Activated naive CD4-positive, alpha-beta T cell treated with anti-CD3 and anti-CD28 coated beads, Interleukin-2, amount 50 U/mL, for 24 hours (primary cell): ENCODE data around the gene MRPL43.
"Not testable (repeated sequence)": the region's sequence is repeated elsewhere in the genome, so short reads cannot be mapped to it uniquely, and the experiment has no call there.

Source experiments
- H3K27ac Mint-ChIP-seq: one replicate; pipeline ENCODE4 v1.8.0; 2021; ENCODE audit warnings: mild to moderate bottlenecking, mixed read lengths
- H3K27me3 Mint-ChIP-seq: one replicate; pipeline ENCODE4 v1.8.0; 2021; ENCODE audit warnings: mixed read lengths
- H3K36me3 Mint-ChIP-seq: one replicate; pipeline ENCODE4 v1.8.0; 2021; ENCODE audit warnings: mixed read lengths
- H3K4me1 Mint-ChIP-seq: one replicate; pipeline ENCODE4 v1.8.0; 2021; ENCODE audit warnings: mixed read lengths
- H3K4me3 Mint-ChIP-seq: one replicate; pipeline ENCODE4 v1.8.0; 2021; ENCODE audit warnings: mild to moderate bottlenecking, mixed read lengths
- H3K9me3 Mint-ChIP-seq: one replicate; pipeline ENCODE4 v1.8.0; 2021; ENCODE audit warnings: mixed read lengths

MRPL43 gene

GRCh38 chr10:100982916-100983830 lies 4.1 kb downstream of the MRPL43 start:
- no peak overlapping the region for H3K4me3 Mint-ChIP-seq
- no peaks in the 10 kb centered on the region for H3K9me3 Mint-ChIP-seq
- H3K4me1 Mint-ChIP-seq, result peaks cover 22% of the 10 kb centered on the region
- H3K36me3 Mint-ChIP-seq, result peaks cover 8% of the 10 kb centered on the region
- no peaks in the 10 kb centered on the region for H3K27me3 Mint-ChIP-seq
- no peak overlapping the region for H3K27ac Mint-ChIP-seq

- Mint-ChIP-seq H3K4me3 (no peak overlapping the region), H3K9me3 (no peaks in the 10 kb centered on the region), H3K36me3 (no peaks in the 10 kb centered on the region), H3K4me1 (peaks cover 10% of the 10 kb centered on the region), H3K27ac (no peak overlapping the region), H3K27me3 (no peaks in the 10 kb centered on the region)
Observed at GRCh38 chr10:100981178-100981772, 6.0 kb downstream of the MRPL43 start.

- H3K27ac Mint-ChIP-seq, result no peak overlapping the region
Observed at GRCh38 chr10:100980711-100981110, 6.6 kb downstream of the MRPL43 start.

GRCh38 chr10:100980311-100980710 lies 7.0 kb downstream of the MRPL43 start:
- no peaks in the 10 kb centered on the region for H3K9me3 Mint-ChIP-seq
- peaks cover under 1% of the 10 kb centered on the region for H3K4me1 Mint-ChIP-seq
- no peak overlapping the region for H3K4me3 Mint-ChIP-seq
- no peaks in the 10 kb centered on the region for H3K36me3 Mint-ChIP-seq
- no peak overlapping the region for H3K27ac Mint-ChIP-seq
- no peaks in the 10 kb centered on the region for H3K27me3 Mint-ChIP-seq

More at GRCh38 chr10:100980711-100981110, 6.6 kb downstream of the MRPL43 start:
- H3K36me3 Mint-ChIP-seq, result no peaks in the 10 kb centered on the region
- no peak overlapping the region for H3K4me3 Mint-ChIP-seq
- H3K9me3 Mint-ChIP-seq, result no peaks in the 10 kb centered on the region
- H3K4me1 Mint-ChIP-seq, result peaks cover 5% of the 10 kb centered on the region
- no peaks in the 10 kb centered on the region for H3K27me3 Mint-ChIP-seq

- H3K4me3 Mint-ChIP-seq, result no peak overlapping the region
- H3K27me3 Mint-ChIP-seq, result no peaks in the 10 kb centered on the region
- no peak overlapping the region for H3K27ac Mint-ChIP-seq
- H3K9me3 Mint-ChIP-seq, result no peaks in the 10 kb centered on the region
- no peaks in the 10 kb centered on the region for H3K36me3 Mint-ChIP-seq
- H3K4me1 Mint-ChIP-seq, result no peaks in the 10 kb centered on the region
Observed at GRCh38 chr10:100979791-100980272, 7.5 kb downstream of the MRPL43 start.

DNA sequence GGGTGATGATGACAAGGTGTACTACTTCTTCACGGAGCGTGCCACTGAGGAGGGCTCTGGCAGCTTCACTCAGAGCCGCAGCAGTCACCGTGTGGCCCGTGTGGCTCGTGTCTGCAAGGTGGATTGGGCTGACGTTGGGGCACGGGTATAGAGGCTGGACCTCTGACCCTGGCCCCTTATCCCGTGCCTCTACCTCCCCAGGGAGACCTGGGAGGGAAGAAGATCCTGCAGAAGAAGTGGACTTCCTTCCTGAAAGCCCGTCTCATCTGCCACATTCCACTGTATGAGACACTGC lies 8.4 kb downstream of the MRPL43 start:
- Mint-ChIP-seq H3K27me3 (no peaks in the 10 kb centered on the region), H3K27ac (no peak overlapping the region), H3K9me3 (no peaks in the 10 kb centered on the region), H3K36me3 (no peaks in the 10 kb centered on the region), H3K4me1 (no peaks in the 10 kb centered on the region), H3K4me3 (no peak overlapping the region)

DNA sequence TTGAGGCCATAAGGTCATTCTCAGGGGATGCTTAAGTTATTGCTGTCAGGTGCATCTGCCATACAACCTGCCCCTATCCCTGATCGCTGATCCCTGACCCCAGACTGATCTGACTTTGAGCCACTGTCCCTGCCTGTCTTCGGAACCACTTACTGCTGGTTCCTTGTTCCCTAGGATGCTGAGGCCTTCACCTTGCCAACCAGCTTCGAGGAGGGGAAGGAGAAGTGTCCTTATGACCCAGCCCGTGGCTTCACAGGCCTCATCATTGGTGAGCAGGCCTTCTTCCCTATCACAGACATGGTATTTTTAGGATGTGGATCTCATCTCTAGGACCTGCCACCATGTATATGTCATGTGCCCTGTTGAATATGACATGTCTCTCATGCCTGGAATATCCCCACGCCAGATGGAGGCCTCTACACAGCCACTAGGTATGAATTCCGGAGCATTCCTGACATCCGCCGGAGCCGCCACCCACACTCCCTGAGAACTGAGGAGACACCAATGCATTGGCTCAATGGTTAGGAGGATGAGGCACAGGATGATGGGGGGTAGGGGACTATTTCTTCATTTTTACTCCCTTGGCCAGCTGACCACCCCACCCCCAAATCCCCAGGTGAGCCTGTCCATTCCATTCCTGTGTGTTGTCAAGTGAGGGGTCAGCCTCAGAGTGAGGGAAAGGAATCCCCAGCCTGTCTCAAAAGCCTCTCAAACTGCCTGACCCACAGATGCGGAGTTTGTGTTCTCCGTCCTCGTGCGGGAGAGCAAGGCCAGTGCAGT lies 9.0 kb downstream of the MRPL43 start:
- H3K27me3 Mint-ChIP-seq, result no peaks in the 10 kb centered on the region
- no peaks in the 10 kb centered on the region for H3K9me3 Mint-ChIP-seq
- H3K27ac Mint-ChIP-seq, result no peak overlapping the region
- H3K4me1 Mint-ChIP-seq, result no peaks in the 10 kb centered on the region
- no peak overlapping the region for H3K4me3 Mint-ChIP-seq
- H3K36me3 Mint-ChIP-seq, result no peaks in the 10 kb centered on the region

- H3K27ac Mint-ChIP-seq, result no peak overlapping the region
- H3K36me3 Mint-ChIP-seq, result no peaks in the 10 kb centered on the region
- H3K9me3 Mint-ChIP-seq, result no peaks in the 10 kb centered on the region
- H3K27me3 Mint-ChIP-seq, result no peaks in the 10 kb centered on the region
- no peaks in the 10 kb centered on the region for H3K4me1 Mint-ChIP-seq
- no peak overlapping the region for H3K4me3 Mint-ChIP-seq
Observed at GRCh38 chr10:100977436-100977835, 9.9 kb downstream of the MRPL43 start.

DNA sequence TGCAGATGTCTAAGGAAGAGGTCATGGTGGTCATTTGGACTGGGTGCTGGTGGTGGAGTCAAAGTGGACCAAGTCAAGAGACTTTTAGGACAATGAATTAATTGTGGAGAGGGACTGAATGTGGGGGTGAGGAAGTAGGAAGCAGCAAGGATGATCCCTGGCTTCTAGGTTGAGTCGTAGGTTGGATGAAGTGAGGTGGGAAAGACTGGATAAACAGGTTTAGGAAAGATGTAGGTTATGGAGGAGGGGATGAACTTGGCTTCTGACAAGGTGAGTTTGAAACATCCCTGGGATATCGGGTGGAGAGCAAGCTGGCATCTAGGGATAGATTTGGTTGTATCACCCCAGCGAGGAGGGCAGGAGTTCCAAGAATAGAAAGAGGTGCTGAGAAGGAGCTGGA lies 10.4 kb downstream of the MRPL43 start:
- Mint-ChIP-seq H3K36me3 (no peaks in the 10 kb centered on the region), H3K4me1 (no peaks in the 10 kb centered on the region), H3K27me3 (no peaks in the 10 kb centered on the region), H3K9me3 (no peaks in the 10 kb centered on the region), H3K4me3 (no peak overlapping the region), H3K27ac (no peak overlapping the region)

- H3K9me3 Mint-ChIP-seq, H3K27ac Mint-ChIP-seq, H3K27me3 Mint-ChIP-seq, H3K4me1 Mint-ChIP-seq, H3K4me3 Mint-ChIP-seq, H3K36me3 Mint-ChIP-seq: not testable (repeated sequence)
Observed at GRCh38 chr10:100975397-100975796, 11.9 kb downstream of the MRPL43 start.

DNA sequence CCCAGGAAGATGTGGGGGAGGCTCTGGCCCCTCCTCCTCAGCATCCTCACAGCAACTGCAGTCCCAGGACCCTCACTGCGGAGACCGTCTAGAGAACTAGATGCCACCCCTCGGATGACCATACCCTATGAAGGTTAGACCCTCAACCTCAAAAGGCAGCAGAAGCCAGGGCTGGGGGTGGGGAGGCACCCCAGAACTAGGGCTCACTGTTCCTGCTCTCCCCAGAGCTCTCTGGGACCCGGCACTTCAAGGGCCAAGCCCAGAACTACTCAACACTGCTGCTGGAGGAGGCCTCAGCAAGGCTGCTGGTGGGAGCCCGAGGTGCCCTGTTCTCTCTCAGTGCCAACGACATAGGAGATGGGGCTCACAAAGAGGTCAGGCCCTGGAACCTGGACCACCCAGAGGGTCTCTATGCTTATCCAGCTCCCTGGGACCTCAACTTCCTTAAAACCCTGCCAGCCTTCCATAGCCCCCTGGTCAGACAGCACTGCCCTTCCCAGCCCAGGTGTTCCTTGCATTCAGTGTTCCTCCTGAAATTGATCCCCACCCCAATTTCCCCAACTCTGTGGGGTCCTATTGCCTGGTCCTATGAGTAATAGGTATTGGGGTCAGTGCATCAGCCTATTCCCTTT lies 14.3 kb downstream of the MRPL43 start:
- Mint-ChIP-seq H3K27ac (no peak overlapping the region), H3K36me3 (no peaks in the 10 kb centered on the region), H3K4me1 (peaks cover 15% of the 10 kb centered on the region), H3K9me3 (no peaks in the 10 kb centered on the region), H3K27me3 (no peaks in the 10 kb centered on the region), H3K4me3 (no peak overlapping the region)

DNA sequence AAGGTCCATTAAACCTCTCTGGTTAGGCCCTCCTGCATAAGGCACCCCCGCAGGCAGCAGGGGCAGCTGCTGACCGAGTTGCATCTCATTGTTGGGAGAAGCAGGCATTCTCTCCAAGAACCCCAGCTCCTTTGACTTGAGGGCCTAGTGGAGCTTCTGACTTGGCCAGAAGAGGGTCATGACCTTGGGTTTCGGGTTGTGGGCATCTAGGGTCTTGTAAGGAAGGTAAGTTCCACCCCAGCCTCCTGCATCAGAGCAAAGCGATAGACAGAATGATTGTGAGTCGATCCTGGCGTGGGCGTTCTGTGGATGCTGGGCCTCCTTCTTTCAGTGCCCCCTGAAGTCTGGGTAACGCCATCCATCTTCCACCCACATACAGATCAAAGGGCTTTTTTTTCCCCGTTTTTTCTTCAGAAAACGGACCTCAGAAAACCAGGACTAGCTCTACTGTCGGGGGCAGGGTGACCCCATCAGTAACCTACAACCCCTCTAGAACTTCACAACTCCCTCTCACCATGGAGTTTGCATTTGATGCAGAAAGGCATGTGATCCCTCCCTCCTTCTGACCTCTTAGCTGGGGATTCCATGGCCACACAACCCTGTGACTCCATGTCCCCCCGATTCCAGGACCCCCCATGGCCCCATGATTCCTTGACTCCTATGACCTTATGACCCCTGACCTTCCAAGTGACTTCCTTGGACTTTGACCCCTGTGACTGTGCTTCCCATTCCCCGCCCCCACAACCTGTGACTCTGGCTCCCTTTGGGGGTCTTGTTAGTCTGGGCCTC lies 15.0 kb downstream of the MRPL43 start:
- Mint-ChIP-seq H3K36me3 (no peaks in the 10 kb centered on the region), H3K27ac (no peak overlapping the region)

GRCh38 chr10:100970914-100971811 lies 16.1 kb downstream of the MRPL43 start:
- Mint-ChIP-seq H3K27me3 (no peaks in the 10 kb centered on the region), H3K4me3 (peak overlapping the region; percentile 66), H3K9me3 (no peaks in the 10 kb centered on the region), H3K27ac (no peak overlapping the region), H3K36me3 (no peaks in the 10 kb centered on the region), H3K4me1 (peaks cover 15% of the 10 kb centered on the region)

More for the DNA sequence above, 15.0 kb downstream of the MRPL43 start:
- H3K27me3 Mint-ChIP-seq, result no peaks in the 10 kb centered on the region
- no peaks in the 10 kb centered on the region for H3K9me3 Mint-ChIP-seq
- H3K4me1 Mint-ChIP-seq, result peaks cover 15% of the 10 kb centered on the region
- no peak overlapping the region for H3K4me3 Mint-ChIP-seq
